SHP77 (cell line): ENCODE data around the gene TMEM62.
"Not testable (repeated sequence)": the region's sequence is repeated elsewhere in the genome, so short reads cannot be mapped to it uniquely, and the experiment has no call there.

Experiments
- DNase-seq, 2 experiments: peaks; one replicate each; lab custom pipeline; 2025; lab: John Stamatoyannopoulos, UW

Gene TMEM62

GRCh38 chr15:43121863-43122262 lies 11.5 kb upstream of the TMEM62 start:
- no peak for DNase-seq

- DNase-seq = no peak
Measured at GRCh38 chr15:43125100-43125661, 8.2 kb upstream of the TMEM62 start.

GRCh38 chr15:43126356-43126755 lies 7.0 kb upstream of the TMEM62 start:
- no peak for DNase-seq

DNA sequence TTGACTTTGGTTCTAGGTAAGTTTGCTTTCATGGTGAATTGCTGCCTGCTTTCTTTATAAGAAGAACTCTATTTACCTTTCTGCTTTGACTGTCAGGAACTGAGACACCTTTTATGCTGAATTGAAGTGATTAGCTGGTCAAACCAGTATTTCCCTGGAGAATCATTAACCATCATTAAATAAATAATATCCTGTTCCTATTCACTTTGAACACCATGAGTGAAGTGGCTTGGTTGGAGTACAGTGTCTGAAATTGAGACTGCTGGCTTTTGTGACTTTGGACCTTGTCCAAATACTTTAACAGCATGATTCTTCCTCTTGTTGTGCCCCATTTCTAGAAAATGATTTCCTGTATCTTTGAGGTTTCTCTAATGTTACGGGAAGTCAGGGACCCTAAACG lies 5.6 kb upstream of the TMEM62 start:
- no peak for DNase-seq

DNA sequence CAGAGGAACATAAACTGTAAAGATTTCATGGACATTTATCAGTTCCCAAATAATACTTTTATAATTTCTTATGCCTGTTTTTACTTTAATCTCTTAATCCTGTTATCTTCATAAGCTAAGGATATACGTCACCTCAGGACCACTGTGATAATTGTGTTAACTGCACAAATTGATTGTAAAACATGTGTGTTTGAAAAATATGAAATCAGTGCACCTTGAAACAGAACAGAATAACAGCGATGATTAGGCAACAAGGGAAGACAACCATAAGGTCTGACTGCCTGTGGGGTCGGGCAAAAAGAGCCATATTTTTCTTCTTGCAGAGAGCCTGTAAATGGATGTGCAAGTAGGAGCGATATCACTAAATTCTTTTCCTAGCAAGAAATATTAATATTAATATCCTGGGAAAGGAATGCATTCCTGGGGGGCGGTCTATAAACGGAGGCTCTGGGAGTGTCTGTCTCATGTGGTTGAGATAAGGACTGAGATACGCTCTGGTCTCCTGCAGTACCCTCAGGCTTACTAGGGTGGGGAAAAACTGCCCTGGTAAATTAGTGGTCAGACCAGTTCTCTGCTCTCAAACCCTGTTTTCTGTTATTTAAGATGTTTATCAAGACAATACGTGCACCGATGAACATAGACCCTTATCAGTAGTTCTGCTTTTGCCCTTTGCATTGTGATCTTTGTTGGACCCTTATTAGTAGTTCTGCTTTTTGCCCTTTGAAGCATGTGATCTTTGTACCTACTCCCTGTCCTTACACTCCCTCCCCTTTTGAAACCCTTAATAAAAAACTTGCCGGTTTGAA lies 5.0 kb upstream of the TMEM62 start:
- DNase-seq = not testable (repeated sequence)

GRCh38 chr15:43128980-43129335 lies 4.4 kb upstream of the TMEM62 start:
- DNase-seq = no peak

DNA sequence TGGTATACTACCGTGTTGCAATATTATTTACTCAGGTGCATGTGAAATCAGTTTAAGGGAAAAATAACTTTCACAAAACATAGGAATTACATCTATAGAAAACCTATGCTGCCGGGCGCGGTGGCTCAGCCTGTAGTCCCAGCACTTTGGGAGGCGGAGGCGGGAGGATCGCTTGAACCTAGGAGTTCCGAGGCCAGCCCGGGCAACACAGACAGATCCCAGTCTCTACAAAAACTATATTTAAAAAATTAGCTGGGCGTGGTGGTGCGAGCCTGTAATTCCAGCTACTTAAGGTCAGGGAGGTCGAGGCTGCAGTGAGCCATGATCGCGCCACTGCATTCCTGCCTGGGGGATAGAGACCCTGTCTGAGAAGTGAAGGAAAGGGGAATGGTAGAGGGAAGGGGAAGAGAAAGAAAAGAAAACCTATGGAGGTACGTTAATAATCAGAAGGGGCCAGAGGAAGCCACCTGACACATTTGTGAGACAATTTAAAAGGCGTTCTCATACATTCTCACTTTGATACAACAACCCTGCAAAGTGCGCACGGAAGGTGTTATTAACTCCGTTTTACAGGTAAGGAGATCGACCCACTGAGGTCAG lies 456 bp upstream of the TMEM62 start:
- peak; percentile 10 to 22 for DNase-seq

GRCh38 chr15:43134157-43134635 lies 810 bp downstream of the TMEM62 start:
- no peak for DNase-seq

- DNase-seq = no peak
Measured at GRCh38 chr15:43135351-43135750, 2.0 kb downstream of the TMEM62 start.

- no peak for DNase-seq
Measured at GRCh38 chr15:43143203-43143941, 10.0 kb downstream of the TMEM62 start.

DNA sequence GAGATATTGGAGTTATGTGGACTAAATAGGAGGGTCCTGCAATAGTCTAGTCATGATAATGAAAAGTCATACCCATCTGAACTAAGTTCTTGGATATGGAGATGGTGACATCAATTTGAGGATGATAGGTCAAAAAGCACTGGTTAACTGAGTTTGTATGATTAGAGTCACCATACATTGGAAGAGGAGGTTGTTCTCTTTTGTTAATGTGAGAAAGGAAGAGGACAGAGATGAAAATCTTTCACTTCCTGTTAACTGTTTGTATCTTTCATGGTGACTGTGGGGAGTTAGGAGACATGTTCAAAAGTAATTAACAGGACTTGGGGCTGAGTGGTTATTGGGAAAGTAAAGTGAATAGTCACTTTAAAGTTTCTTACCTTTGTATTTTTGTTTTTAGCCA lies 11.1 kb downstream of the TMEM62 start:
- DNase-seq = no peak

GRCh38 chr15:43146184-43146583 lies 12.8 kb downstream of the TMEM62 start:
- no peak for DNase-seq

DNA sequence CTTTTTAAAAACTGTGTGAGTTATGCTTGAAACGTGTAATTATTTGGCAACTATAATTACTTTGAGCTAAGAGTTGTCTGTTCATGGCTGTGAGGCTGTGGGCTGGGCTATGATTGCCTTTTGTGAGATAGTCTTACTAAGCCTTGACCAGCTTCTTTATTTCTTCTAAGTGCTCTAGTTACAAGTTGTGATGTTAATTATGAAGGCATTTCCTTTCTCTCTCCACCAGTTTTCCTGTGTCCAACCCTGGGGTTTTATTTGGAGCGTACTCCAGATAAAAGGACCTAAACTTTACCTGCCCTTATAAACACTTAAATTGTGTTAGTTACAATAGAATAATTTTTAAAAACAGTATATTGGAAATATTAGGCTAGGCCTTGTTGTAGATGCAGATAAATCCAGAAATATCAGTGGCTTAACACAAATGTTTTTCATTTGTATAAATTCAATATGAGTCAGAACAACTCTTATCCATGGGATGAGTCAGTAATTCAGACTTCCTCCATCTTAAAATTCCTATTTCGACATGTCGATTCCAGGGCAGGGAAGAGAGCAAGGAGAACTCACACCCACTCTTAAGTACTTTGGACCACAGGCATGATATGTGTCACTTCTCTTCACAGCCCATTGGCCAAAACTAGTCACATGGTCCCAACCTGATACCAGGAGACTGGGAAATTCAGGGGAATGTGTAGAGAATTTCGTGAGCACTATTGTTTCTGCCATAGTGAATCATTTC lies 17.0 kb downstream of the TMEM62 start:
- no peak for DNase-seq

DNA sequence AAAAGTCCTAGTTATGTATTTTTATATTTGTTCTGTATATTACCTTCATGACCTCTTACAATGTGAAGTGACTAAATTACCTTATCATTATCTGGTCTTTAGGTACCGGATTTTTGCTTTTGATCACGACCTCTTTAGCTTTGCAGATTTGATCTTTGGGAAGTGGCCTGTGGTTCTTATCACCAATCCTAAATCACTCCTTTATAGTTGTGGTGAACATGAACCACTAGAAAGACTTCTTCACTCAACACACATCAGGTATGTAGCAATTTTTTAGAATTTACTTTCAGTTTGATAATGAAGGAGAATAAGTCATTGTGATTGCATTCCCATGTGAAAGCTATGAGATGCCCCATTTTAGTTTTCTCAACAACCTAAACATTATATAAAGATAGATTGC lies 18.3 kb downstream of the TMEM62 start:
- no peak for DNase-seq

DNA sequence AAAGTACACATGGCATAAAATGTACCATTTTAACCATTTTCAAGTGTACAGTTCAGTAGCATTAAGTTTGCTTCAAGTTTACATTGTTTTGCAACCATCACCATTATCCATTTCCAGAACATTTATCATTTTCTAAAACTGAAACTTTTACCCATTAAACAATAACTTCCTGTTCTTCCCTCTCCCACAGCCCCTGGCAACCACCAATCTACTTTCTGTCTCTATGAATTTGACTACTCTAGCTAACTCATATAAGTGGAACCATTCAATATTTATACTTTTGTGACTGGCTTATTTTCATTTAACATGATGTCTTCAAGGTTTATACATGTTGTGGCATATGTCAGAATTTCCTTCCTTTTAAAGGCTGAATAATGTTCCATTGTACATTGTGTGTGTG lies 19.9 kb downstream of the TMEM62 start:
- no peak for DNase-seq

- no peak for DNase-seq
Measured at GRCh38 chr15:43165801-43166325, 32.5 kb downstream of the TMEM62 start.

DNA sequence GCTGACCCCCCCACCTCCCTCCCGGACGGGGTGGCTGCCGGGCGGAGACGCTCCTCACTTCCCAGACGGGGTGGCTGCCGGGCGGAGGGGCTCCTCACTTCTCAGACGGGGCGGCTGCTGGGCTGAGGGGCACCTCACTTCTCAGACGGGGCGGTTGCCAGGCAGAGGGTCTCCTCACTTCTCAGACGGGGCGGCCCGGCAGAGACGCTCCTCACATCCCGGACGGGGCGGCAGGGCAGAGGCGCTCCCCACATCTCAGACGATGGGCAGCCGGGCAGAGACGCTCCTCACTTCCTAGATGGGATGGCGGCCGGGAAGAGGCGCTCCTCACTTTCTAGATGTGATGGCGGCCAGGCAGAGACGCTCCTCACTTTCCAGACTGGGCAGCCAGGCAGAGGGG lies 33.9 kb downstream of the TMEM62 start:
- DNase-seq = not testable (repeated sequence)

- DNase-seq = no peak
Measured at GRCh38 chr15:43168192-43169107, 35.1 kb downstream of the TMEM62 start.

DNA sequence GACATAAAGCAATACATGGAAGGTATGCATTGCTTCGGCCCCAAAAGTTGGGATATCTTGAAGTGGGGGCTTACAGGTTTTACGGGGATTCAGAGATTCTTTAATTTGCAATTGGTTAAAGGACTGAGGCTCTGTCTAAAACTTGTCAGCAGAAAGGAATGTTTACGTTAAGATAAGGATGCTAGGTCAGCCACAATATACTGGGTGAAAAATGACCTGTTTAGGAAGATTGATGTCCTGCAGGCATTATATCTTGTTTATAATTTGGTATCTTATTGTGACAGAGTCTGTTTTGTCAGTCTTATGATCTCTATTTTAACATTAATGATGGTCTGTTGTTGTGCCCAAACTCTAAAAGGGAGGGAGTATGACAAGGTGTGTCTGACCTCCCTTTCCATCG lies 36.5 kb downstream of the TMEM62 start:
- no peak for DNase-seq

- not testable (repeated sequence) for DNase-seq
Measured at GRCh38 chr15:43175656-43176309, 42.4 kb downstream of the TMEM62 start.
